Measurements from ENCODE around the gene DEFB125. TPM values are rescaled to one million over a fixed set of nuclear protein-coding genes. Genes with fewer than 3 reads are reported as not detected.

Gene DEFB125
- total RNA-seq, 1 donor from 2014 or later, result not detected

DNA sequence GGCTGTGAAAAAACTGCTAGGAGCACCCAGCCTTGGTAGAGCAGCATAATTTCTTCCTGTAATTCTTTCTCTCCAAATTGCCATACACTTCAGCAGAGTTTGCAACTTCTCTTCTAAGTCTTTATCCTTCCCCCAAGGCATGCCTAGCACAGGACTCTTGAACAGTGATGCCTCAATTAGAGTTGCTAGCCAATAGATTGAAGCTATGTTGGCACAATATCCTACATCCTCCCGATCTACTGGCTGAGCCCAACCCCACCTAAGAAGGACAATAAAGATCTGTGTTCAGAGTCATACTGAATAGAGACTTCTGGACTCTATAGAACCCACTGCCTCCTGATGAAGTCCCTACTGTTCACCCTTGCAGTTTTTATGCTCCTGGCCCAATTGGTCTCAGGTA, 54.8 kb downstream of the DEFB125 start, which contains the start of gene DEFB126:
Gene DEFB126 (plus strand): TSS at position 301 of the 400 bp plus-strand sequence. CDS start 39 bp downstream, at position 340.
- DNase-seq (ENCODE audit: low spot score), result no peak
- intact Hi-C loops (cut with DNase I), result no loop called here

DNA sequence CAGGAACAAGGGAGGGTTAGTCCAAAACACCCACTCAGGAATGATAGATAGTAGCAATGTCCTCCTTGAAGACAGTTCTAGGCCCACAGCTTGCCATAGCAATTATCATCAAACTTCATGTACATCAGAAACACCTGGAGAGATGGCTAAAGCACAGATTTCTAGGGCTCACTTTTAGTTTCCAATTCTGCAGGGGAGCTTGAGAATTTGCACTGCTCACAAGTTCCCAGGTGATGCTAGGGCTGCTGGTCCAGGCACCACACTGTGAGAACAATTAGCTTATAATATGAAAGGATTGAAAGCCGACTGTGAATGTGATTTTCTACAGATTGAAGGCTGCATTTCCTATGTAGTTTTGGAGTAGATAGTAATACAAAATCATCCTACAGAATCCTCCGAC, 58.4 kb downstream of the DEFB125 start:
- intact Hi-C loops (cut with DNase I), result no loop called here

More for the DNA sequence above, 58.4 kb downstream of the DEFB125 start:
- no peak for DNase-seq (ENCODE audit: low spot score)

Other genes starting within 250 kb of the DEFB125 start
- gene DEFB126, start 54.9 kb downstream of the DEFB125 start, total RNA-seq, result not detected
- not detected for gene DEFB127, start 69.8 kb downstream of the DEFB125 start, total RNA-seq
- gene DEFB128, start 102.0 kb downstream of the DEFB125 start, total RNA-seq, result not detected
- not detected for gene DEFB129, start 139.6 kb downstream of the DEFB125 start, total RNA-seq
- gene DEFB132, start 170.1 kb downstream of the DEFB125 start, total RNA-seq, result not detected
- 3.7 TPM for gene C20orf96, start 203.1 kb downstream of the DEFB125 start, total RNA-seq
- 10.4 TPM for gene ZCCHC3, start 209.9 kb downstream of the DEFB125 start, total RNA-seq
- gene SOX12, start 237.9 kb downstream of the DEFB125 start, total RNA-seq, result 10.6 TPM